ENCODE measurements around the gene LIN9. TPM values are rescaled to one million over a fixed set of nuclear protein-coding genes. Genes with fewer than 3 reads are reported as not detected.

The LIN9 gene
- total and polyA plus RNA-seq, 2 of the 8 experiments (the other 6 are each of a cell fraction or from before 2014, with no cell fraction given) = 5.6 to 12.6 TPM

DNA sequence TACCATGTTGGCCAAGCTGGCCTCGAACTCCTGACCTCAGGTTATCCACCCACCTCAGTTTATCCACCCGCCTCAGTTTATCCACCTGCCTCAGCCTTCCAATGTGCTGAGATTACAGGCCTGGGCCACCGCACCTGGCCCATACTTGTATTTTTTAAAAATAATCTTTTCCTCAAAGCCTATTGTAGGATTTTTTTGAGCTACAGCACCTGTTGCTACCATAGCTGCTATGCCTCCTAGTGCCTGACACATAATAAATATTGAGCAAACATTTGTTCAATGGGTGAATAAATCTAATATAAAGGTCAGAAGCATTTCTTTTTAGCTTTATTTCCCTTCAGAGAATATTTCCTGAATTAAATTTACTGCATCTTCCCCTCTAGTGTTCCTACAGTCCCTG, 106.7 kb downstream of the LIN9 start:
- H2AFZ ChIP-seq (ENCODE audit: low read length) = no peak overlapping the region
- FAIRE-seq (no peak), DNase-seq (ENCODE audit: low read depth in 1 of 2, low spot score in 2 of 2) (no peak)
- no peak overlapping the region for H2BK120ac ChIP-seq (replicated peaks; ENCODE audit: low read depth, low read length)
- H2BK15ac ChIP-seq (ENCODE audit: low read length) = no peak overlapping the region
- no peak overlapping the region for H3K4me2 ChIP-seq (ENCODE audit: insufficient read depth in 1 of 2, low read depth in 2 of 2, low read length in 2 of 2)
- no peak overlapping the region for H4K8ac ChIP-seq (ENCODE audit: extremely low read depth, insufficient read depth, low read length)
- H3K23me2 ChIP-seq (ENCODE audit: low read depth, low read length) = no peaks in the 10 kb centered on the region
- no peak overlapping the region for H2BK5ac ChIP-seq (ENCODE audit: low read depth, low read length)
- H3K4me1 ChIP-seq (replicated peaks in 1 of 4; ENCODE audit: control insufficient read depth in 3 of 4, insufficient read depth in 4 of 4, low read length in 3 of 4) = peaks cover 0 to 4% (median 2%) of the 10 kb centered on the region in 4 experiments; a peak in 3 of 7 replicates
- H3K9me3 ChIP-seq (ENCODE audit: insufficient read depth in 2 of 2, low read depth in 1 of 2, low read length in 1 of 2) = no peaks in the 10 kb centered on the region
- no peak overlapping the region for H3K4ac ChIP-seq (replicated peaks; ENCODE audit: insufficient read length, low read depth, low read length)
- H3K4me3 ChIP-seq (ENCODE audit: extremely low read depth in 1 of 4, insufficient read depth in 2 of 4, low read depth in 3 of 4, low read length in 4 of 4) = no peak overlapping the region
- H2AK5ac ChIP-seq (ENCODE audit: low read depth, low read length) = no peak overlapping the region
- no peak overlapping the region for H3K18ac ChIP-seq (ENCODE audit: extremely low read depth, low read length)
- H2BK12ac ChIP-seq (ENCODE audit: low read depth, low read length) = no peak overlapping the region
- no peak overlapping the region for H3K23ac ChIP-seq (ENCODE audit: insufficient read length)
- no peak overlapping the region for H4K5ac ChIP-seq (ENCODE audit: insufficient read length, low read depth, low read length)
- no peaks in the 10 kb centered on the region for H3K36me3 ChIP-seq (ENCODE audit: control insufficient read depth in 2 of 4, insufficient read depth in 4 of 4, low read length in 3 of 4)
- no peaks in the 10 kb centered on the region for H4K20me1 ChIP-seq (replicated peaks in 1 of 2; ENCODE audit: control insufficient read depth in 1 of 2, insufficient read depth in 2 of 2, low read length in 2 of 2)
- no peak overlapping the region for H3K27ac ChIP-seq (ENCODE audit: low read depth, low read length)
- H3K56ac ChIP-seq (replicated peaks; ENCODE audit: insufficient read length, low read depth, low read length) = no peak overlapping the region
- POLR2A ChIA-PET (ENCODE audit: partially characterized antibody) = interaction anchor here (0.9 to 1.9 kb wide), 2 partner anchors 20 to 76 kb away, joined by 3 to 5 read pairs; partner anchors contain the start of gene MIXL1
- 100% methylated on average over 3 of the region's 3 CpGs; no CpG with 5 or more reads in 1 of the 2 experiments for WGBS, 2 experiments (ENCODE audit: extremely low coverage in 1 of 2, insufficient coverage in 1 of 2, insufficient read length in 1 of 2, insufficient replicate concordance in 2 of 2, low coverage in 1 of 2, low lambda C conversion rate in 2 of 2, missing lambda C conversion rate in 1 of 2)
- H3K9ac ChIP-seq (replicated peaks in 1 of 4; ENCODE audit: extremely low read depth in 1 of 4, low read depth in 3 of 4, low read length in 3 of 4) = no peak overlapping the region
- H3K27me3 ChIP-seq (replicated peaks in 1 of 4; ENCODE audit: control insufficient read depth in 3 of 4, extremely low read depth in 1 of 4, insufficient read depth in 3 of 4, low read length in 3 of 4) = no peaks in the 10 kb centered on the region; a peak in 1 of 7 replicates
- H4K91ac ChIP-seq (replicated peaks; ENCODE audit: insufficient read length, low read length) = no peak overlapping the region
- H3K79me2 ChIP-seq (ENCODE audit: control insufficient read depth in 1 of 2, insufficient read depth in 2 of 2, low read length in 2 of 2) = no peaks in the 10 kb centered on the region
- no peak for TF ChIP-seq CREB1 (IDR thresholded peaks at IDR 0.05)
- no peak for TF ChIP-seq MAFK (IDR thresholded peaks at IDR 0.05; ENCODE audit: low read depth, low read length)
- no peak for TF ChIP-seq EZH2 (IDR thresholded peaks at IDR 0.05; ENCODE audit: low read depth, low read length, severe bottlenecking)
- TF ChIP-seq SIX5 (IDR thresholded peaks at IDR 0.05; ENCODE audit: low read depth, low read length) = no peak
- TF ChIP-seq, protein P1, sequence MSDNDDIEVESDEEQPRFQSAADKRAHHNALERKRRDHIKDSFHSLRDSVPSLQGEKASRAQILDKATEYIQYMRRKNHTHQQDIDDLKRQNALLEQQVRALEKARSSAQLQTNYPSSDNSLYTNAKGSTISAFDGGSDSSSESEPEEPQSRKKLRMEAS (IDR thresholded peaks at IDR 0.05) = no peak
- H3K79me1 ChIP-seq (ENCODE audit: low read depth, low read length) = no peaks in the 10 kb centered on the region
- CTCF ChIA-PET (ENCODE audit: partially characterized antibody) = interaction anchor here (0.7 to 10.3 kb wide), 14 partner anchors 8 to 131 kb away, joined by 3 to 139 read pairs (median 5); partner anchors contain the start of genes ACBD3 and MIXL1
- H3K14ac ChIP-seq (ENCODE audit: insufficient read length) = no peak overlapping the region
- H2BK20ac ChIP-seq (ENCODE audit: low read length) = no peak overlapping the region

Data from H1 (cell line).